GM23248 (cell line): Measurements from ENCODE around the gene LGALS1. TPM values are rescaled to one million over a fixed set of nuclear protein-coding genes. Genes with fewer than 3 reads are reported as not detected.

ENCODE experiments used
- DNase-seq: peaks from one replicate; pipeline ENCODE4 v3.0.0-alpha.2; 2015
- H2AFZ ChIP-seq: fragments of 200-600 bp; sonication (generic); 2 replicates; pipeline ENCODE4 v1.6.1; 2016; ENCODE audit warnings: antibody characterized with exemption
- H3F3A ChIP-seq: fragments of 200-600 bp; sonication (generic); 2 replicates; pipeline ENCODE4 v1.6.1; 2016; ENCODE audit warnings: mild to moderate bottlenecking, antibody characterized with exemption, mixed run types; ENCODE audit not compliant: insufficient read depth
- H3K27ac ChIP-seq: fragments of 200-600 bp; sonication (generic); 2 replicates; pipeline ENCODE4 v1.5.1; 2016; ENCODE audit warnings: mild to moderate bottlenecking
- H3K27me3 ChIP-seq: fragments of 200-600 bp; sonication (generic); replicated peaks from 2 replicates; pipeline ENCODE4 v1.6.1; 2016; ENCODE audit warnings: mild to moderate bottlenecking; ENCODE audit not compliant: insufficient read depth
- H3K36me3 ChIP-seq: fragments of 200-600 bp; sonication (generic); 2 replicates; pipeline ENCODE4 v1.6.1; 2016; ENCODE audit warnings: low read depth, mild to moderate bottlenecking
- H3K4me1 ChIP-seq: fragments of 200-600 bp; sonication (generic); 2 replicates; pipeline ENCODE4 v1.6.1; 2016; ENCODE audit warnings: mild to moderate bottlenecking; ENCODE audit not compliant: insufficient read depth
- H3K4me2 ChIP-seq: fragments of 200-600 bp; sonication (generic); one replicate; pipeline ENCODE4 v1.6.1; 2016; ENCODE audit warnings: mild to moderate bottlenecking; ENCODE audit not compliant: unreplicated experiment
- H3K4me3 ChIP-seq: fragments of 200-600 bp; sonication (generic); 2 replicates; pipeline ENCODE4 v1.5.1; 2016; ENCODE audit warnings: mild to moderate bottlenecking
- H3K79me2 ChIP-seq: fragments of 200-600 bp; sonication (generic); 2 replicates; pipeline ENCODE4 v1.6.1; 2016; ENCODE audit warnings: mild to moderate bottlenecking; ENCODE audit not compliant: insufficient read depth
- H3K9ac ChIP-seq: fragments of 200-600 bp; sonication (generic); 2 replicates; pipeline ENCODE4 v1.6.1; 2016; ENCODE audit warnings: mild to moderate bottlenecking
- H3K9me2 ChIP-seq: fragments of 200-600 bp; sonication (generic); 2 replicates; pipeline ENCODE4 v1.6.1; 2016; ENCODE audit warnings: mixed run types, mild to moderate bottlenecking, moderate library complexity; ENCODE audit not compliant: insufficient read depth
- H3K9me3 ChIP-seq: fragments of 200-600 bp; sonication (generic); one replicate; pipeline ENCODE4 v1.6.1; 2017; ENCODE audit warnings: low read depth
- H4K20me1 ChIP-seq: fragments of 200-600 bp; sonication (generic); 2 replicates; pipeline ENCODE4 v1.6.0; 2016; ENCODE audit not compliant: insufficient read depth
- EZH2 ChIP-seq: fragments of 200-600 bp; sonication (generic); IDR thresholded peaks from 2 replicates; pipeline ENCODE4 v1.6.1; 2018; ENCODE audit warnings: antibody characterized with exemption, mild to moderate bottlenecking; ENCODE audit not compliant: insufficient read depth, poor library complexity, severe bottlenecking
- EZH2phosphoT487 ChIP-seq: fragments of 200-600 bp; sonication (generic); IDR thresholded peaks from 2 replicates; pipeline ENCODE4 v1.6.1; 2018; ENCODE audit warnings: antibody characterized with exemption, moderate library complexity, mild to moderate bottlenecking, low read depth; ENCODE audit not compliant: insufficient read depth
- WGBS, 2 experiments: methylation state at CpG; one replicate each; pipeline ENCODE4 v1.1.6; 2015 to 2017; ENCODE audit warnings: low lambda C conversion rate in 2 of 2, low coverage in 1 of 2; ENCODE audit errors: missing lambda C conversion rate in 2 of 2; 5-methylcytosine and 5-hydroxymethylcytosine counted together
- in situ Hi-C: fragments of 300-500 bp; cut with MboI; formaldehyde crosslinking; loops from 2 replicates; pipeline ENCODE4 v1.15.0; 2020
- polyA plus RNA-seq: library from polyadenylated mRNA; unstranded; fragments of >200 nt; fragmentation: Nextera tagmentation; extraction: Ambion mirVana; gene quantifications from 2 replicates; pipeline ENCODE4 v1.2.1, GENCODE V29; 2016
- total RNA-seq: library from RNA; depleted of rRNA; stranded (reverse); fragments of >200 nt; shearing (Covaris generic); gene quantifications from 2 replicates; pipeline ENCODE4 v1.2.3, GENCODE V29; 2014

Gene LGALS1
- total and polyA plus RNA-seq, 2 experiments from 2014 or later = 5,290 to 6,984 TPM

GRCh38 chr22:37696657-37697537 is 21.5 kb downstream of the LGALS1 start, which contains the start of gene TRIOBP:
TRIOBP (plus strand) TSS chr22:37697048; CDS start chr22:37701366, 4,318 bp downstream.
- in situ Hi-C loops = no loop called here
- Histone ChIP-seq H3K4me1 (0 out of 2 replicates have a peak, but pooled peaks cover 6% of the 10 kb centered on the region), H4K20me1 (no peaks in the 10 kb centered on the region), H3K27ac (0 out of 2 replicates have a peak within 1 kb of the TSS, but pooled peaks have one; percentile 19), H2AFZ (peak within 1 kb of the TSS; percentile 76), H3K9me2 (no peaks in the 10 kb centered on the region), H3K9me3 (no peaks in the 10 kb centered on the region), H3F3A (peaks cover 10% of the 10 kb centered on the region; the same call in 1 of the 2 replicates), H3K36me3 (peaks cover 7% of the 10 kb centered on the region; the same call in 1 of the 2 replicates), H3K4me2 (peak within 1 kb of the TSS; percentile 75), H3K79me2 (no peaks in the 10 kb centered on the region), H3K4me3 (peak within 1 kb of the TSS; percentile 70), H3K27me3 (no peaks in the 10 kb centered on the region), H3K9ac (peak within 1 kb of the TSS; percentile 49)
- TF ChIP-seq EZH2phosphoT487 (no peak), EZH2 (no peak)
- 9 to 17% methylated on average over 30 to 39 of the region's 39 CpGs for WGBS, 2 experiments
- peak; percentile 98 for DNase-seq

- DNase-seq = no peak
- Histone ChIP-seq H2AFZ (no peak overlapping the region), H3K9me3 (no peaks in the 10 kb centered on the region), H3K36me3 (peaks cover 5% of the 10 kb centered on the region; the same call in 1 of the 2 replicates), H3F3A (peaks cover 10% of the 10 kb centered on the region; the same call in 1 of the 2 replicates), H3K27ac (no peak overlapping the region), H4K20me1 (no peaks in the 10 kb centered on the region), H3K9me2 (no peaks in the 10 kb centered on the region), H3K4me2 (no peak overlapping the region), H3K4me3 (no peak overlapping the region), H3K9ac (no peak overlapping the region), H3K4me1 (0 out of 2 replicates have a peak, but pooled peaks cover 6% of the 10 kb centered on the region), H3K27me3 (no peaks in the 10 kb centered on the region), H3K79me2 (no peaks in the 10 kb centered on the region)
- in situ Hi-C loops = no loop called here
- 66 to 71% methylated on average over 3 of the region's 3 CpGs for WGBS, 2 experiments
- TF ChIP-seq EZH2 (no peak), EZH2phosphoT487 (no peak)
Observed at GRCh38 chr22:37697538-37697835, 22.1 kb downstream of the LGALS1 start.

- no peaks in the 10 kb centered on the region for H3K36me3 ChIP-seq
- no peak for TF ChIP-seq EZH2
- TF ChIP-seq EZH2phosphoT487 = no peak
- no peak overlapping the region for H3K4me3 ChIP-seq
- no peaks in the 10 kb centered on the region for H3K79me2 ChIP-seq
- H3F3A ChIP-seq = no peaks in the 10 kb centered on the region
- peaks cover 7% of the 10 kb centered on the region for H3K4me1 ChIP-seq
- no peaks in the 10 kb centered on the region for H3K27me3 ChIP-seq
- no peaks in the 10 kb centered on the region for H3K9me2 ChIP-seq
- H4K20me1 ChIP-seq = no peaks in the 10 kb centered on the region
- peak; percentile 36 for DNase-seq
- in situ Hi-C loops = no loop called here
- H3K4me2 ChIP-seq = no peak overlapping the region
- H3K9ac ChIP-seq = no peak overlapping the region
- H3K27ac ChIP-seq = no peak overlapping the region
- no peak overlapping the region for H2AFZ ChIP-seq
- 84 to 85% methylated on average over 8 of the region's 8 CpGs for WGBS, 2 experiments
- H3K9me3 ChIP-seq = no peaks in the 10 kb centered on the region
Observed at GRCh38 chr22:37701141-37701786, 25.8 kb downstream of the LGALS1 start.

- peak; percentile 54 for DNase-seq
- 80 to 81% methylated on average over 7 of the region's 7 CpGs for WGBS, 2 experiments
- no peak overlapping the region for H3K27ac ChIP-seq
- H3K79me2 ChIP-seq = no peaks in the 10 kb centered on the region
- in situ Hi-C loops = no loop called here
- no peaks in the 10 kb centered on the region for H3K27me3 ChIP-seq
- no peak overlapping the region for H3K4me2 ChIP-seq
- no peaks in the 10 kb centered on the region for H3K36me3 ChIP-seq
- no peak for TF ChIP-seq EZH2
- TF ChIP-seq EZH2phosphoT487 = no peak
- H4K20me1 ChIP-seq = no peaks in the 10 kb centered on the region
- no peaks in the 10 kb centered on the region for H3K9me2 ChIP-seq
- H3K9me3 ChIP-seq = no peaks in the 10 kb centered on the region
- H3K4me3 ChIP-seq = no peak overlapping the region
- no peaks in the 10 kb centered on the region for H3F3A ChIP-seq
- H3K4me1 ChIP-seq = peaks cover 7% of the 10 kb centered on the region
- no peak overlapping the region for H3K9ac ChIP-seq
- no peak overlapping the region for H2AFZ ChIP-seq
Observed at GRCh38 chr22:37703906-37704305, 28.5 kb downstream of the LGALS1 start.
